Body of pancreas (tissue), 4 donors: ENCODE measurements around the gene MLKL.

Experiments
- CTCF ChIP-seq, 7 experiments: fragments of 450-650 bp in 4 of 7; fragments of 200-600 bp in 3 of 7; sonication (generic) in 3 of 7; IDR thresholded peaks; one replicate each; pipeline ENCODE4 v1.5.1; 2016 to 2019; ENCODE audit warnings: antibody characterized with exemption in 7 of 7
- POLR2A ChIP-seq, 3 donors: fragments of 450-650 bp; IDR thresholded peaks; one replicate each; pipeline ENCODE4 v1.6.1; 2016; ENCODE audit warnings: antibody characterized with exemption in 3 of 3, mild to moderate bottlenecking in 2 of 3

- TF ChIP-seq CTCF (IDR thresholded peaks at IDR 0.05) (no peak), POLR2A (IDR thresholded peaks at IDR 0.05) (no peak)
These were observed 24.3 kb upstream of the MLKL start for GRCh38 chr16:74724820-74725549.
